ENCODE data around the gene KMT2C. TPM values are rescaled to one million over a fixed set of nuclear protein-coding genes. Genes with fewer than 3 reads are reported as not detected.
"Not testable (repeated sequence)": the region's sequence is repeated elsewhere in the genome, so short reads cannot be mapped to it uniquely, and the experiment has no call there.

The KMT2C gene
- 100 to 1,000 TPM in 1 of 2 experiments, 10 to 100 TPM in 1; 95.5 to 102 TPM for total RNA-seq

DNA sequence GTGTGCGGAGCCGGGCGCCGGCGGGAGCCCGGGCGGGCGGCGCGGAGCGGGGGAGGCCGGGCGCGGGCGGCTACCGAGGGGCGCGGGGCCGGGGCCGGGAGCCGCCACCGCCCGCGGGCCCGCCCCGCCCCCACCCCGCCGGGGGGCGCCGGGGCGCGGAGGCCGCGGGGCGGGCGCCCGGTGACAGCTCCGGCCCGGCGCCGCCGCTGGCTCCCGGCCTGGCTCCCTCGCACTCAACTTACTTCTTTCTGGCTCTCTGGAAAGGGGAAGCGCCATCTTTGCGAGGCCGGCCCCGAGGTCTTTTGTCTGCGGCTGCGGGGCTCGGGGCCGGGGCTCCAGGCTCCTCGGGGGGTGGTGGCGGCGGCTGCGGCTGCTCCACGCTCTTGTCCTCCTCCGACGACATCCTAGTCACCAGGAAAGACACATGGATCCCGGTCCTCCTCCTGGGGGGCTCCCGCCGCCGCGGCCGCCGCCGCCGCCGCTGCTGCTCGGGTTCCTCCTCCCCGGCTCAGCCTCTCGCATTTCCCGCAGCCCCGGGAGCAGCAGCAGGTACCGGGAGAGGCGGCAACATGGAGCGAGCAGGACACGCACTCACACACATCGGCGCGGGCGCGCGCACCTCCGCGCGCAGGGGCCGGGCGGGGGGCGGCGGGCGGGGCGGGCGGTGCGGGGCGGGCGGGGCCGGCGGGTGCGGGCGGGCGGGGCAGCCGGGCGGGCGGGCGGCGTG is at the start of gene KMT2C:
Gene KMT2C (minus strand): TSS at position 620 of the 727 bp plus-strand sequence. CDS start 217 bp downstream, at position 403.
- no peaks in the 10 kb centered on the region for H3K36me3 Mint-ChIP-seq
- peaks cover 16% of the 10 kb centered on the region for H3K4me1 Mint-ChIP-seq
- DNase-seq (peak; percentile 72), ATAC-seq (ENCODE audit: low read depth) (peak; percentile 3)
- H3K27ac Mint-ChIP-seq = peak within 1 kb of the TSS; percentile 85
- H3K9me3 Mint-ChIP-seq = no peaks in the 10 kb centered on the region
- peak within 1 kb of the TSS; percentile 86 for H3K4me3 Mint-ChIP-seq
- POLR2A ChIA-PET = interaction anchor here (4.2 kb wide), 1 partner anchor 28 kb away, joined by 24 read pairs; no protein-coding TSS in a partner anchor
- no peaks in the 10 kb centered on the region for H3K27me3 Mint-ChIP-seq

- no peaks in the 10 kb centered on the region for H3K27me3 Mint-ChIP-seq
- no peaks in the 10 kb centered on the region for H3K4me1 Mint-ChIP-seq
- DNase-seq (no peak), ATAC-seq (ENCODE audit: low read depth) (no peak)
- no peak overlapping the region for H3K4me3 Mint-ChIP-seq
- peaks cover 2% of the 10 kb centered on the region for H3K9me3 Mint-ChIP-seq
- POLR2A ChIA-PET = no interaction called here
- H3K36me3 Mint-ChIP-seq = no peaks in the 10 kb centered on the region
- peak overlapping the region; percentile 12 for H3K27ac Mint-ChIP-seq
Observed at GRCh38 chr7:152481082-152481481, 45.3 kb upstream of the KMT2C start.

DNA sequence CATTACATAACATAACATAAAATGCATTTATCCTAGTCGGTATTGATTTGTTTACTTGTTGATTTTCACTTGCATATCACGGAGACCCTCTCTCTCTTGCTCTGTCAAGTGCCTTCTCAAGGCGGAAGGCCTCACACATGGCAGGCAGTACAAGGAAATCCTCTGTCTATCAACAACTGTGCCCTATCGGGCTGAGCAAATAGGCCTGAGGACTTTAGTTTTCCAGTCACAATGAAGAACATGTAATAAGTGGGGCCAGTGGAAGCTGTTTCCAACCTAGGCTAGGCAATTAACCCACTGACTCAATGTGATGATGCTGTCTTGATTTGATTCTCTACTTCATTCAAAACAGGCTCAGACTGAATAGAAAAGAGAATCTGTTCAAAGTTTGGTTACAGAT is 44.9 kb upstream of the KMT2C start:
- H3K4me1 Mint-ChIP-seq = no peaks in the 10 kb centered on the region
- POLR2A ChIA-PET = no interaction called here
- H3K27me3 Mint-ChIP-seq = no peaks in the 10 kb centered on the region
- no peak for DNase-seq
- H3K27ac Mint-ChIP-seq = no peak overlapping the region
- no peak for ATAC-seq (ENCODE audit: low read depth)
- no peak overlapping the region for H3K4me3 Mint-ChIP-seq
- no peaks in the 10 kb centered on the region for H3K9me3 Mint-ChIP-seq
- no peaks in the 10 kb centered on the region for H3K36me3 Mint-ChIP-seq

DNA sequence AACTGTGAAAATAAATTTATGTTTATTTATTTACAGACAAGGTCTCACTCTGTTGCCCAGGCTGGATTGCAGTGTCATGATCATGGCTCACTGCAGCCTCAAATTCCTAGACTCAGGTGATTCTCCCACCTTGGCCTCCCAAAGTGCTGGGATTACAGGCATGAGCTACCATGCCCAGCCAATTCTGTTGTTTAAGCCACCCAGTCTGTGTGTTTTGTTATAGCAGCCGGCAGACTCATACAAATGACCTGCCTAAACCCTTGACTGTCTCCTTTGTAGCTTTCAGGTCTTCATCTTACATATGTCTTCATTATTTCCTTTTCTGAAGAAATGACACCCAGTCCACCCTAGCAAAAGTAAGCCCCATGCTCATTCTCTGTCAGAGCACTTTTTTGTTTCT is 43.8 kb upstream of the KMT2C start:
- Mint-ChIP-seq H3K9me3 (no peaks in the 10 kb centered on the region), H3K27me3 (no peaks in the 10 kb centered on the region), H3K36me3 (no peaks in the 10 kb centered on the region), H3K4me3 (no peak overlapping the region), H3K4me1 (no peaks in the 10 kb centered on the region), H3K27ac (no peak overlapping the region)
- DNase-seq (no peak), ATAC-seq (ENCODE audit: low read depth) (no peak)
- POLR2A ChIA-PET = no interaction called here

- H3K4me1 Mint-ChIP-seq = no peaks in the 10 kb centered on the region
- H3K27ac Mint-ChIP-seq = no peak overlapping the region
- no peak for ATAC-seq (ENCODE audit: low read depth)
- H3K4me3 Mint-ChIP-seq = no peak overlapping the region
- no peaks in the 10 kb centered on the region for H3K27me3 Mint-ChIP-seq
- no peak for DNase-seq
- H3K36me3 Mint-ChIP-seq = no peaks in the 10 kb centered on the region
- POLR2A ChIA-PET = no interaction called here
- no peaks in the 10 kb centered on the region for H3K9me3 Mint-ChIP-seq
Observed at GRCh38 chr7:152478140-152478539, 42.3 kb upstream of the KMT2C start.

DNA sequence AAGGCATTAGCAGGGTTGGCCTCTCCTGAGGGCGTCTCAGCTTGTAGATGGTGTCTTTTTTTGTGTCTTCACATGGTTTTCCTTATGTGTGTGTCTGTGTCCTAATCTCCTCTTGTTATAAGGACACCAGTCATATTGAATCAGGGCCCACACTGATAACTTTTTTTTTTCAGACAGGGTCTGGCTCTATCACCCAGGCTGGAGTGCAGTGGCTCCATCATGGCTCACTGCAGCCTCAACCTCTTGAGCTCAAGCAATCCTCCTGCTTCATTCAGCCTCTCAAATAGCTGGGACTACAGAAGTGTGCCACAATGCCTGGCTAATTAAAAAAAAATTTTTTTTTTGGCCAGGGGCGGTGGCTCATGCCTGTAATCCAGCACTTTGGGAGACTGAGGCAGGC is 41.3 kb upstream of the KMT2C start:
- H3K4me3 Mint-ChIP-seq = no peak overlapping the region
- H3K9me3 Mint-ChIP-seq = peaks cover 4% of the 10 kb centered on the region
- POLR2A ChIA-PET = no interaction called here
- DNase-seq = no peak
- H3K36me3 Mint-ChIP-seq = no peaks in the 10 kb centered on the region
- no peaks in the 10 kb centered on the region for H3K4me1 Mint-ChIP-seq
- no peak overlapping the region for H3K27ac Mint-ChIP-seq
- no peaks in the 10 kb centered on the region for H3K27me3 Mint-ChIP-seq
- no peak for ATAC-seq (ENCODE audit: low read depth)

DNA sequence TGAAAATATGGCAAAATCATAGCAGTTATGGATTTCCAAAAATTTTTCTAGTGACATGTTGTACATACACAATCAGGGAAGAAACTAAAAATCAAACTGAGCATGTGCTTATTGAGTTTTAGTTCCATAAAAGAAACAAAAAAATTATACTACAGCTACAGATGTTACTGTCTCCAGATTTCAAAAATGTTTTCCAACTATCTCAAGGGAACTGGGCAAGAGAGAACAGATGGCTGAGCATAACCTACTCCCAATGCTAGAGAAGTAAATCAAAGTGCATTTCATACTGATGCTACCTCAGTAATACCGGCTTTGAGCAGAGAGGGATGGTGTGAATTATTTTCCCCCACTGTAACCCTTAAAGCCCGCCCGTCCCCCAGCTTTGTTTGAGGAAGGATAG is 40.7 kb upstream of the KMT2C start:
- Mint-ChIP-seq H3K4me1 (no peaks in the 10 kb centered on the region), H3K36me3 (no peaks in the 10 kb centered on the region), H3K27ac (no peak overlapping the region), H3K4me3 (no peak overlapping the region), H3K27me3 (no peaks in the 10 kb centered on the region), H3K9me3 (peaks cover 5% of the 10 kb centered on the region)
- ATAC-seq (ENCODE audit: low read depth) = no peak
- POLR2A ChIA-PET = no interaction called here
- no peak for DNase-seq

DNA sequence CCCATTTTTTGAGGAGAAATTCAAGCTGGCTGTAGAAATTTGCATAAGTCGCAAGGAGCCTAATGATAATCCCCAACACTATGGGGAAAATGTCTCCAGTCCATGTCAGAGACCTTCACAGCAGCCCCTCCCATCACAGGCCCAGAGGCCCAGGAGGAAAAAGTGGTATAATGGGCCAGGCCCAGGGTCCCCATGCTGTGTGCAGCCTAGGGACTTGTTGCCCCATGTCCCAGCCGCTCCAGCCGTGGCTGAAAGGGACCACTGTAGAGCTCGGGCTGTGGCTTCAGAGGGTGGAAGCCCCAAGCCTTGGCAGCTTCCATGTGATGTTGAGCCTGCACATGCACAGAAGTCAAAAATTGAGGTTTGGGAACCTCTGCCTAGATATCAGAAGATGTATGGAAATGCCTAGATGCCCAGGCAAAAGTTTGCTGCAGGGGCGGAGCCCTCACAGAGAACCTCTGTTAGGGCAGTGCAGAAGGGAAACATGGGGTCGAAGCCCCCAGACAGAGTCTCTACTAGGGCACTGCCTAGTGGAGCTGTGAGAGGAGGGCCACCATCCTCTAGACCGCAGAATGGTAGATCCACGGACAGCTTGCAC is 35.3 kb upstream of the KMT2C start:
- H3K36me3 Mint-ChIP-seq; DNase-seq; ATAC-seq (ENCODE audit: low read depth); H3K27me3 Mint-ChIP-seq; POLR2A ChIA-PET; H3K4me3 Mint-ChIP-seq; H3K27ac Mint-ChIP-seq; H3K4me1 Mint-ChIP-seq: not testable (repeated sequence)
- H3K9me3 Mint-ChIP-seq = peaks cover 13% of the 10 kb centered on the region

GRCh38 chr7:152470251-152471022 is 34.6 kb upstream of the KMT2C start:
- H3K4me1 Mint-ChIP-seq; ATAC-seq (ENCODE audit: low read depth); H3K27ac Mint-ChIP-seq; H3K4me3 Mint-ChIP-seq; POLR2A ChIA-PET; H3K36me3 Mint-ChIP-seq; H3K27me3 Mint-ChIP-seq; DNase-seq: not testable (repeated sequence)
- H3K9me3 Mint-ChIP-seq = peaks cover 13% of the 10 kb centered on the region

GRCh38 chr7:152469576-152469975 is 33.8 kb upstream of the KMT2C start:
- H3K36me3 Mint-ChIP-seq; POLR2A ChIA-PET; ATAC-seq (ENCODE audit: low read depth); H3K4me3 Mint-ChIP-seq; H3K27me3 Mint-ChIP-seq; H3K27ac Mint-ChIP-seq; H3K4me1 Mint-ChIP-seq; DNase-seq: not testable (repeated sequence)
- peaks cover 13% of the 10 kb centered on the region for H3K9me3 Mint-ChIP-seq

GRCh38 chr7:152467225-152467624 is 31.4 kb upstream of the KMT2C start:
- DNase-seq (no peak), ATAC-seq (ENCODE audit: low read depth) (no peak)
- H3K27ac Mint-ChIP-seq = no peak overlapping the region
- no peaks in the 10 kb centered on the region for H3K27me3 Mint-ChIP-seq
- peaks cover 11% of the 10 kb centered on the region for H3K9me3 Mint-ChIP-seq
- H3K4me1 Mint-ChIP-seq = peaks cover 6% of the 10 kb centered on the region
- peaks cover 1% of the 10 kb centered on the region for H3K36me3 Mint-ChIP-seq
- no peak overlapping the region for H3K4me3 Mint-ChIP-seq
- POLR2A ChIA-PET = interaction anchor here (0.6 kb wide), 1 partner anchor 96 kb away, joined by 3 read pairs; no protein-coding TSS in a partner anchor

DNA sequence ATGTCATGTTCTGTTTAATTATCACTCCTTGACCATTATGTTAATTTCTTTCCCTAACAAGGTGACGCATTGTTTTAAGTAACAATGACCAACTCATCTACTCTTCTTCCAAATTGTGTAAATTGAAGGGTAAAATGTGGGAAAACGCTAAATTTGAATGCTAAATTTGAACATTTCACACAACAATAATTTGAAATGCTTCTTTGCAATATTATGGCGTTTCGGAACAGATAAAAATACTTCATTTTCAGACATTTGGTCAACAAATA is 29.2 kb upstream of the KMT2C start:
- Mint-ChIP-seq H3K27me3 (no peaks in the 10 kb centered on the region), H3K36me3 (peaks cover 1% of the 10 kb centered on the region), H3K27ac (peak overlapping the region; percentile 83), H3K4me1 (peaks cover 6% of the 10 kb centered on the region), H3K9me3 (peaks cover 3% of the 10 kb centered on the region), H3K4me3 (peak overlapping the region; percentile 88)
- POLR2A ChIA-PET = interaction anchor here (2.0 kb wide), 1 partner anchor 30 kb away, joined by 24 read pairs; the partner anchor contains the start of gene KMT2C
- ATAC-seq (ENCODE audit: low read depth) = no peak
- no peak for DNase-seq

GRCh38 chr7:152464312-152465118 is 28.7 kb upstream of the KMT2C start:
- H3K4me1 Mint-ChIP-seq = peaks cover 9% of the 10 kb centered on the region
- ATAC-seq (ENCODE audit: low read depth) = peak; percentile 19

More at GRCh38 chr7:152464312-152465118, 28.7 kb upstream of the KMT2C start:
- H3K36me3 Mint-ChIP-seq = no peaks in the 10 kb centered on the region
- DNase-seq = no peak
- H3K4me3 Mint-ChIP-seq = peak overlapping the region; percentile 88
- POLR2A ChIA-PET = interaction anchor here (0.5 to 2.0 kb wide), 4 partner anchors 29 to 1117 kb away, joined by 3 to 24 read pairs (median 4); partner anchors contain the start of genes KMT2C and XRCC2
- H3K9me3 Mint-ChIP-seq = peaks cover 1% of the 10 kb centered on the region
- H3K27ac Mint-ChIP-seq = peak overlapping the region; percentile 83
- H3K27me3 Mint-ChIP-seq = no peaks in the 10 kb centered on the region
